A549 treated with Mapracorat at 1 μM for 4 hours (cell line): ENCODE data around the gene CFAP107. TPM values are rescaled to one million over a fixed set of nuclear protein-coding genes. Genes with fewer than 3 reads are reported as not detected.

Experiments
- total RNA-seq: library from RNA; stranded (reverse); fragments of 200-300 nt; extraction: Qiagen RNA extraction; gene quantifications from 5 replicates; pipeline ENCODE4 v1.2.3, GENCODE V29; 2022

CFAP107 gene, protein sequence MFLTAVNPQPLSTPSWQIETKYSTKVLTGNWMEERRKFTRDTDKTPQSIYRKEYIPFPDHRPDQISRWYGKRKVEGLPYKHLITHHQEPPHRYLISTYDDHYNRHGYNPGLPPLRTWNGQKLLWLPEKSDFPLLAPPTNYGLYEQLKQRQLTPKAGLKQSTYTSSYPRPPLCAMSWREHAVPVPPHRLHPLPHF
- total RNA-seq = not detected in 5 replicates

DNA sequence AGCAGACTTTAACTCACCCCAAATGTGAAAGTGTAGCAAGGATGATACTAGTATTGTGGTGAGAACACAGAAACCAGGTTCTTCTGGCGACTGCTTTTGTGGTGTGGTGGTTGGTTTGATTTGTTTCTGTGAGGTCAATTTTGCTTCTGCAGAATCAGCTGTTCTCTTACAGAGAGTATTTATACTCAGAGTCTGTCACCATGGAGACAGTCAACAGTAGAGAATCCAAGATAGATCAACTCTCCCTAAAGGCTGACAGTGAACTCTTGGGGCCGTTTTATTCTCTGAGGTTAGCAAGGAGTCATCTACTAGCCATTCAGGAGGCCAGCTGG lies at the start of gene CFAP107:
Gene CFAP107, plus strand, starts transcription at position 209 of the 332 bp plus-strand sequence. CDS start 231 bp downstream, outside the sequence.

DNA sequence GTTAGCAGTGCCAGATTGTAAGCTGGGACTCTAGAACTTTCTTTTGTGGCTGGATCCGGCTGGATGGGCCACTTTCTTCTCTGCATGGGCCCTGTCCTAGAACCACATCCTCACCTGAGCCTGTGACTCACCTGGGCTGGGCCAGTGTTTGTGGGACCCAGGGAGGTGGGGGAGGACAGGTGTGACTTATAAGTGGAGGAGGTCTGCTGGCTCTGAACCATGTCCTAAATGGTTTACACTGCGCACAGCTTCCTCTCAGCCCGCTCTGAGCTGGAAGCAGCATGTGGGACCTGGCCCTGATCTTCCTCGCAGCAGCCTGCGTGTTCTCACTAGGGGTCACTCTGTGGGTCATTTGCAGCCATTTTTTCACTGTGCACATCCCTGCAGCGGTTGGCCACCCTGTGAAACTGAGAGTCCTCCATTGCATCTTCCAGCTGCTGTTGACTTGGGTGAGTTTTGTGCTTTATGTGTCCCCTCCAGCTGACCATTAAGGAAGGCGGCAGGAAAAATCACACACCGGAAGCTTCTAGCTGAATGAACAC lies 30.0 kb upstream of the CFAP107 start, which contains the start of gene AADACL3:
Gene AADACL3, plus strand, starts transcription at position 215 of the 542 bp plus-strand sequence. Its CDS starts 67 bp downstream, at position 282.

DNA sequence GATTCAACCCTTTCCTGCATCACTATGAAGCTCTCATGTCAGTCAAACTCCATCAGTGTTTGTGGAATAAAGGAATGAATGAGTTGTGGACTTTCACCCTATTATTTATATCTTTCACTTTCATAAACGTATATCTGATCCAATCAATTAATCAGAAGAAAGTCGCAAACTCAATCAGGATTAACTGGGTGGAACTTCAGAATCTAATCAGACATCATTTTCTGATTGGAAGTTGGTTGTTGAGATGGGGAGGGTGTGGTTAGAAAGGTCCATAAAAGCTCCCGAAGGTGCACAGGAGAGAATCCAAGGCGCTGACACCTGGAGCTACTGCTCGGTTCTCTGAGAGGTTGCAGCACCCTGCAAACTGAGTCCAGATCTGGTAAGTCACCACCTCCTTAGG lies 27.4 kb downstream of the CFAP107 start, which contains the start of gene PRAMEF12:
Gene PRAMEF12, plus strand, starts transcription at position 301 of the 400 bp plus-strand sequence. CDS start 1,130 bp downstream, outside the sequence.

DNA sequence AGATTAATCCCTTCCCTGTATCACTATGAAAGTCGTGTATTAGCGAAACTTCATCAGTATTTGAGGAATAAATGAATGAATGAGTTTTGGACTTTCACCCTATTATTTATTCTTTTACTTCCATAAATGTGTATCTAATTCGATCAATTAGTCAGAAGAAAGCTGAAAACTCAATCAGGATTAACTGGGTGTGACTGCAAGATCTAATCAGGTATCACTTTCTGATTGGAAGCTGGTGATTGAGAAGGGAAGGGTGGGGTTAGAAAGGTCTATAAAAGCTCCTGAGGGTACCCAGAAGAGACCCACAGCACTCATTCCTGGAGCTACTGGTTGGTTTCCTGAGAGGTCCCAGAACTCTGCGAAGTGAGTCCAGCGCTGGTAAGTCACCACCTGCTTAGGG lies 45.1 kb downstream of the CFAP107 start, which contains the start of gene PRAMEF1:
Gene PRAMEF1, plus strand, starts transcription at position 301 of the 400 bp plus-strand sequence. CDS start 1,831 bp downstream, outside the sequence.

Other genes with a start within 250 kb of the CFAP107 start
- gene DHRS3, start 128.0 kb upstream of the CFAP107 start, total RNA-seq = 40.3 to 55.0 TPM (median 49.1 TPM) in 5 replicates
- not detected in 5 replicates for gene AADACL4, start 102.1 kb upstream of the CFAP107 start, total RNA-seq
- not detected in 5 replicates for gene AADACL3, start 30.1 kb upstream of the CFAP107 start, total RNA-seq
- gene PRAMEF12, start 27.5 kb downstream of the CFAP107 start, total RNA-seq = not detected in 5 replicates
- not detected in 5 replicates for gene PRAMEF1, start 45.2 kb downstream of the CFAP107 start, total RNA-seq
- not detected in 5 replicates for gene PRAMEF11, start 85.2 kb downstream of the CFAP107 start, total RNA-seq
- not detected in 5 replicates for gene HNRNPCL1, start 102.5 kb downstream of the CFAP107 start, total RNA-seq
- gene PRAMEF2, start 110.9 kb downstream of the CFAP107 start, total RNA-seq = 0.09 TPM in 1 of 5 replicates, not detected in the others
- not detected in 5 replicates for gene PRAMEF4, start 140.0 kb downstream of the CFAP107 start, total RNA-seq
- gene PRAMEF10, start 152.1 kb downstream of the CFAP107 start, total RNA-seq = not detected in 5 replicates
- gene PRAMEF7, start 170.4 kb downstream of the CFAP107 start, total RNA-seq = not detected in 5 replicates
- not detected in 5 replicates for gene PRAMEF6, start 201.4 kb downstream of the CFAP107 start, total RNA-seq